Activated CD8-positive, alpha-beta memory T cell treated with anti-CD3 and anti-CD28 coated beads, Interleukin-2, amount 50 U/mL, for 24 hours (primary cell): ENCODE data around the gene MBOAT1.
"Not testable (repeated sequence)": the region's sequence is repeated elsewhere in the genome, so short reads cannot be mapped to it uniquely, and the experiment has no call there.

Experiments used
- DNase-seq: peaks from one replicate; pipeline ENCODE4 v3.0.0-alpha.2; 2020; ENCODE audit errors: extremely low read depth

Gene MBOAT1

GRCh38 chr6:20202699-20203302, 9.5 kb downstream of the MBOAT1 start:
- DNase-seq, result no peak

GRCh38 chr6:20202324-20202658, 10.0 kb downstream of the MBOAT1 start:
- DNase-seq, result no peak

- no peak for DNase-seq
These were observed 11.3 kb downstream of the MBOAT1 start for GRCh38 chr6:20200761-20201630.

GRCh38 chr6:20198775-20199174, 13.5 kb downstream of the MBOAT1 start:
- no peak for DNase-seq

- DNase-seq, result no peak
These were observed 14.0 kb downstream of the MBOAT1 start for GRCh38 chr6:20198156-20198774.

- DNase-seq, result no peak
These were observed 15.0 kb downstream of the MBOAT1 start for GRCh38 chr6:20197251-20197650.

- no peak for DNase-seq
These were observed 19.6 kb downstream of the MBOAT1 start for GRCh38 chr6:20192625-20193024.

- no peak for DNase-seq
These were observed 20.3 kb downstream of the MBOAT1 start for GRCh38 chr6:20191992-20192391.

- DNase-seq, result no peak
These were observed 23.6 kb downstream of the MBOAT1 start for GRCh38 chr6:20188630-20189075.

- DNase-seq, result no peak
These were observed 25.3 kb downstream of the MBOAT1 start for GRCh38 chr6:20186981-20187380.

- DNase-seq, result no peak
These were observed 28.6 kb downstream of the MBOAT1 start for GRCh38 chr6:20183706-20184105.

- no peak for DNase-seq
These were observed 29.2 kb downstream of the MBOAT1 start for GRCh38 chr6:20182926-20183521.

- DNase-seq, result no peak
These were observed 30.2 kb downstream of the MBOAT1 start for GRCh38 chr6:20182069-20182468.

GRCh38 chr6:20180935-20181334, 31.3 kb downstream of the MBOAT1 start:
- DNase-seq, result no peak

- not testable (repeated sequence) for DNase-seq
These were observed 32.8 kb downstream of the MBOAT1 start for GRCh38 chr6:20179287-20180045.

GRCh38 chr6:20178327-20178726, 33.9 kb downstream of the MBOAT1 start:
- no peak for DNase-seq

GRCh38 chr6:20175810-20176410, 36.4 kb downstream of the MBOAT1 start:
- no peak for DNase-seq

- DNase-seq, result no peak
These were observed 38.2 kb downstream of the MBOAT1 start for GRCh38 chr6:20173833-20174792.

GRCh38 chr6:20172842-20173456, 39.3 kb downstream of the MBOAT1 start:
- no peak for DNase-seq
